Measurements from ENCODE around the gene POLR2A.
"Not testable (repeated sequence)": the region's sequence is repeated elsewhere in the genome, so short reads cannot be mapped to it uniquely, and the experiment has no call there.

The POLR2A gene

GRCh38 chr17:7460850-7461660 lies 23.1 kb upstream of the POLR2A start:
- DNase-seq, result no peak

DNA sequence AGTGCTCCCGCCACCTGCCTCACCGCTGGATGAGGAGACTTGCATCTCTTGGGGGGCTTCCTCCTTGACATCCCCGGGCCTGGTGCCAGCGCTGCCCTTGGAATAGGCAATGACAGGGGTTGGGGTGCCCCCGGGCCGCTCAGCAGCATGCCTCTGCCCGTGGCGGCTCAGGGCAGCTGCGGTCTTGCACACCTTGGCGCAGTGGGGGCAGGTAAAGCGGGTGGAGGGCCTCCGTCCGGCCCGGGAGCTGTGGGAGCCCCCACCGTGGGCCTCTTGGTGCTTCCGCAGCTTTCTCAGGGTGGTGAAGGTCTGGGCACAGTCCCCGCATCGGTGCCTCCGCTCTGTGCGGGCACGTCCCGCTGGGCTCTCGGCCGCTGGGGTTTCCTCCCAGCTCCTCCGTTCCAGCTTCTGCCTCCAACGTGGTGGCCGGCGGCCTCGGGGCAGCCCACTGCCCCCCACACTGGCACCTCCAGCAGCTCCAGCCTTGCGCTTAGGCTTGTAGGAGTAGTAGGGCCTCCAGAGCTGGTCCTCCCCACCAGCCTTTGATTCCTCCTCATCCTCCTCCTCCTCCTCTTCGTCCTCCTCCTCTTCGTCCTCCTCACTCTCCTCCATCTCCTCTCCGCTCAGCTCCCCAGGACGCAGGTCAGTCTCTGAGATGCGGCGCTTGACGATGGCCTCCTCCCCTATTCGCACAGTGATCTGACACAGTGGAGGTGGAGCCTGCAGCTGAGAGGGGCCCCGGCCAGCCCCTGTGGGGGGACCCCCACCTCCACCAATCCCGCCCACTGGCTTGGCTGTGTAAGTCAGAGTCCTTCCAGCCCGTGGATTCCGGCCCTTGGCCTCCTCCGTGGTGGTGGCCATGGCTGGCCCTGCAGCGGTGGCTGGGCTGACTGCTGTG lies 21.4 kb upstream of the POLR2A start:
- DNase-seq, result no peak

DNA sequence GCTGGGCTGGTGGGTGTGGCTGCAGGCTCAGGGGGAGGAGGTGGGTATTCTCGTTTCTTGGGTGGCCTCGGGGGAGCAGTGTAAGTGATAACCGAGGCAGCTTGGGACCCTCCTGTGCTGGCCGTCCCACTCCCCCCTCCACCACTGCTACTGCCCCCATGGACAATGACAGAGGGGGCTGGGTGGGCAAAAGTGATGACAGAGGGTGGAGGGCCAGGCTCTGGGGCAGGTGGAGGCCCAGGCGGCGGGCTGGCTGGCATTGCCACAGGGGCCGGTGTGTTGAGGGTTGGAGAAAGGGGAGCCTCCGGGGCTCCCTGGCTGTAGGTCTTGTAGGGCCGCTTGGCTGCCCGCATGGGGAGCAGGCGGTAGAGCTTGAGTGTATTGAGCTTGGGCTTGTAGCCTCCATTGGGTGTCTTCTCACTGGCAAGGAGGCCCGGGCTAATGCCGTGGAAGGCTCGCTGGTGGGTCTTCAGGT lies 20.8 kb upstream of the POLR2A start:
- no peak for DNase-seq

DNA sequence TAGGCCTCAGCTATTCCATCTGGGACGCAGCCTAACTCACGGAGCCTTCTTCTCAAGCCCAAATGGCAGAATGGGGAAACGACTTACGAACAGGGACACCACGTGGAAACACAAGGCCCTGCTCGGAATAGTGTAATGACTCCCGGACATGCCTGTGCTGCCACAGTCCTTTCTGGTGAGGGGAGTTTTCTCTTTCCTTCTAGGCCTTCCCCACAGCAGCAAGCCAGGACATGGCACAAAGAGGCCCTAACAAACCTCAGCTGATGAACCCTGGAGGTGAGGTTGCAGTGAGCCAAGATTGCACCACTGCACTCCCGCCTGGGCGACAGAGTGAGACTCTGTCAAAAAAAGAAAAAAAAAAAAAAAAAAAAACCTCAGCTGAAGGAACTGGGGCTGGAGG lies 20.1 kb upstream of the POLR2A start:
- no peak for DNase-seq

GRCh38 chr17:7465597-7466275 lies 18.4 kb upstream of the POLR2A start:
- DNase-seq, result no peak

DNA sequence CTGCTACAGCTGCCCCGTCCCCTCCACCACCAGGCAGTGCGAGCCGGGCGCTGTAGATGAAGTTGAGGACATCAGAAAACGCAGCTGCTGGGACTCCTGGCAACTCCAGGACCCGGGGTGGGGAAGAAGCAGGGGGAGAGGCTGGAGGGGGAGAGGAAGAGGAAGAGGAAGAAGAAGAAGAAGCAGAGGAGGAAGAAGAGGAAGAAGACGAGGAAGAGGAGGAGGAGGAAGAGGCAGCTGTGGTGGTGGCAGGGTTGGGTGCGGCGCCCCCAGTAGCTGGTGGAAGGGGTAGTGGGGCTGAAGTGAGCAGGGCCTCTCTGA lies 17.9 kb upstream of the POLR2A start:
- no peak for DNase-seq

- DNase-seq, result no peak
Measured at GRCh38 chr17:7466639-7467341, 17.4 kb upstream of the POLR2A start.

GRCh38 chr17:7467498-7467897 lies 16.7 kb upstream of the POLR2A start:
- no peak for DNase-seq

- DNase-seq, result no peak
Measured at GRCh38 chr17:7468290-7468689, 15.9 kb upstream of the POLR2A start.

DNA sequence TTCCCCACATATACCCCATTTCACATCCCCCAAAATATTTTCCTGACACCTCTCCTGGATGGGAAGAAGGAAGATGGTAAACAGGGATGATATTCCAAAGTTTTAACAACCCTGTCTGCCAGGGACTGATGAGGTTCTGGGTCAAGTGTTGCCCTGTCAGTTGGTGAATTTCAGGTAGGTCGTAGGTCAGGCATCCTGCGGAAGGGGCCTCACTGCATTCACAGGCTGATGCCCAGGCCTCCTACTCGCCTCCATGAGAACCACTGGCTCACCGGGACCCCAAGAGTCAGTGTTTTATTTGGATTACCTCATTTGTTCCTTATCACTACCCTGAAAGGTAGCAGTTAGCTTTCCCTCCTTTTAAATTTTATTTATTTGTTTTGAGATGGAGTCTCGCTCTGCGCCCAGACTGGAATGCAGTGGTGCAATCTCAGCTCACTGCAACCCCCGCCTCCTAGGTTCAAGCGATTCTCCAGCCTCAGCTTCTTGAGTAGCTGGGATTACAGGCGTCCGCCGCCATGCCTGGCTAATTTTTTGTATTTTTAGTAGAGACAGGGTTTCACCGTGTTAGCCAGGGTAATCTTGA lies 15.3 kb upstream of the POLR2A start:
- DNase-seq, result no peak

- not testable (repeated sequence) for DNase-seq
Measured at GRCh38 chr17:7469843-7470242, 14.3 kb upstream of the POLR2A start.

- not testable (repeated sequence) for DNase-seq
Measured at GRCh38 chr17:7470457-7470973, 13.7 kb upstream of the POLR2A start.

DNA sequence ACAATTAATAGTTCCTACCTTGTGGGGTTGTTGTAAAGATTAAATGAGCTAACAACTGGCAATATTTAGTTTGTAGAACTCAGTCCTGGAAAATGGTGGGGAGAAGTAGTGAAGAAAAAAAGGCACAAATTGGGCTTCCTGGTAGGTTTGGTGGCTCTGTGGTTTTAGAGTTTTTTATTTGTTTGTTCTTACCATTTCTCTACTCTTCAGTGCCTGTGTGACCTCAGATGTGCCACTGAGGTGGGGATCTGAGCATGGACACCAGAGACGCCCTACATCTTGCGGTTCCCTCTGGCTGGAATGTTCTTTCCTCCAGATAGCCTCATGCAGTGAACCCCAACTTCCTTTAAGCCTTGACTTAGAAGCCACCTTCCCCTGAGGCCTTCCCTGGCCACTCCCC lies 12.4 kb upstream of the POLR2A start:
- no peak for DNase-seq

- not testable (repeated sequence) for DNase-seq
Measured at GRCh38 chr17:7474767-7475166, 9.4 kb upstream of the POLR2A start.

- peak; percentile 9 for DNase-seq
Measured at GRCh38 chr17:7475764-7476422, 8.3 kb upstream of the POLR2A start.

GRCh38 chr17:7476494-7476893 lies 7.7 kb upstream of the POLR2A start:
- DNase-seq, result peak; percentile 36

GRCh38 chr17:7476951-7477350 lies 7.2 kb upstream of the POLR2A start:
- no peak for DNase-seq

DNA sequence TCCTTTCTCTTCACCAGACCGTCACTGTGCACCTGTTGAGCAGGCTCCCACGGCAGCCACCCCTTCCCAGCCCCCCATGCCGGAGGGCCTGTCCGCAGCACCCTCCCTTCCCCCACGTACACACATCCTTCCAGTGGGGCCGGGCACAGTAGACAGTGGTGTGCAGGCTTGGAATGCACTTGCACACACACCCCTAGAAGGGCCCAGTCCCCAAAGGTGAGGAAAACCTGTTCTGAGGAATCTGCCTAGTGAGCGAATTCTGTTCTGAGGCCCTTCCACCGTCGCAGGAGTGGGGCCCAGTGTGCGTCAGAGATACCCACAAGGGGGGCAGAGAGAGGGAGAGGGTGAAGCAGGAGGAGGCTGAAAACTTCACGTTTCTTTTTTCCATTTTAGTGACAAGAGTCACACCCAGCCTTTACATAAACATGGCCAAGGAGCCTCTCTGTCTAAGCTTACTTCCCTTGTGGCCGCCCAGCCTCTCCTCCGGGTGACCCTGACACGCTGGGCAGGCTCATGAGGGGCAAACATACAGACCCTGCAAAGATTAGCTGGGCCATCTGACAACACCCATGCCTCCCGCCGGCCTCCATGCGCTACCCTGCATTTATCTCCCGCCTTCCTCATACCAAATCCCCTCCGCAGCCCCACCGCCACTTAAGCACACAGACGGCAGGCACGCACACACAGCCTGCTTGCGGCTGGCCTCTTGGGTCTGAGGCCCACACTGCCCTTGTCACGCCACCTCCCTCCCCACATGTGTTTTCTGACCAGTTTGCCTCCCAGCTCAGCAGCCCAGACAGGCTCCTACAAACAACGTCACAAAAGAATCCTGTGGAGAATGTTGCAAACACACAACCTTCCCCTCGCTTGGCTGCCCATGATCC lies 6.5 kb upstream of the POLR2A start:
- DNase-seq, result peak; percentile 80

- peak; percentile 38 for DNase-seq
Measured at GRCh38 chr17:7478276-7479212, 5.6 kb upstream of the POLR2A start.

All from fibroblast of skin of back (primary cell).